T-cell (primary cell): ENCODE data around the gene TTPAL. TPM values are rescaled to one million over a fixed set of nuclear protein-coding genes. Genes with fewer than 3 reads are reported as not detected.
A peak's percentile ranks its signal among the peaks of the same experiment; 100 is the strongest.

Experiments
- ATAC-seq, 4 experiments: fragments of 200-7000 bp in 3 of 4; fragments of 150-1000 bp in 1 of 4; cut with Tn5 transposase; replicated peaks in 1 of 4; 1 replicate in 3 of 4; 2 replicates in 1 of 4; pipeline ENCODE4 v1.10.0; 2021; ENCODE audit warnings: moderate library complexity in 3 of 4, mild to moderate bottlenecking in 2 of 4, moderate number of reproducible peaks in 1 of 4
- CTCF ChIA-PET, 2 donors: fragments of 300-600 bp; sonication (Branson Sonifier 250); formaldehyde crosslinking; loops; one replicate each; lab custom pipeline; 2022; ENCODE audit warnings: antibody characterized with exemption in 2 of 2; lab: Charles Lee
- POLR2A ChIA-PET, 2 donors: fragments of 300-600 bp; sonication (Branson Sonifier 250); formaldehyde crosslinking; loops; one replicate each; lab custom pipeline; 2022; ENCODE audit warnings: antibody characterized with exemption in 2 of 2; lab: Charles Lee
- DNase-seq, 35 experiments: peaks; one replicate each; pipeline versions ENCODE4 v3.0.0 to v3.0.0-alpha.2; 2013 to 2023
- H3K27ac ChIP-seq: one replicate; pipeline ENCODE4 v1.5.1; 2013; ENCODE audit warnings: low read length
- H3K27me3 ChIP-seq, 2 experiments: replicated peaks in 1 of 2; 1 replicate in 1 of 2; 2 replicates in 1 of 2; pipeline versions ENCODE4 v1.6.1 to v1.7.0; 2013; ENCODE audit warnings: low read length in 1 of 2, mixed read lengths in 1 of 2; ENCODE audit not compliant: control insufficient read depth in 2 of 2, insufficient read depth in 2 of 2; ENCODE audit errors: extremely low read depth in 1 of 2
- H3K36me3 ChIP-seq, 2 donors: 1 replicate in 1 of 2; 2 replicates in 1 of 2; pipeline versions ENCODE4 v1.6.1 to v1.7.0; 2013; ENCODE audit warnings: low read length in 1 of 2; ENCODE audit not compliant: control insufficient read depth in 2 of 2, insufficient read depth in 1 of 2; ENCODE audit errors: extremely low read depth in 1 of 2
- H3K4me1 ChIP-seq, 2 experiments: 1 replicate in 1 of 2; 2 replicates in 1 of 2; pipeline versions ENCODE4 v1.6.1 to v1.7.0; 2013; ENCODE audit warnings: low read length in 2 of 2, mixed read lengths in 1 of 2; ENCODE audit not compliant: insufficient read depth in 2 of 2, control insufficient read depth in 1 of 2; ENCODE audit errors: extremely low read depth in 1 of 2
- H3K4me3 ChIP-seq, 2 donors: 1 replicate in 1 of 2; 2 replicates in 1 of 2; pipeline versions ENCODE4 v1.5.1 to v1.7.0; 2013; ENCODE audit warnings: mild to moderate bottlenecking in 2 of 2, low read length in 1 of 2, moderate library complexity in 1 of 2; ENCODE audit not compliant: control insufficient read depth in 1 of 2; ENCODE audit errors: extremely low read depth in 1 of 2
- H3K9me3 ChIP-seq: 2 replicates; pipeline ENCODE4 v1.7.0; 2013
- H3K27ac Mint-ChIP-seq, 2 donors: one replicate each; pipeline ENCODE4 v1.8.0; 2020 to 2021; ENCODE audit warnings: mild to moderate bottlenecking in 2 of 2, mixed read lengths in 2 of 2
- H3K27me3 Mint-ChIP-seq, 2 donors: one replicate each; pipeline ENCODE4 v1.8.0; 2021 to 2022; ENCODE audit warnings: mixed read lengths in 2 of 2
- H3K36me3 Mint-ChIP-seq: one replicate; pipeline ENCODE4 v1.8.0; 2021; ENCODE audit warnings: mixed read lengths
- H3K4me1 Mint-ChIP-seq, 3 donors: one replicate each; pipeline ENCODE4 v1.8.0; 2020 to 2022; ENCODE audit warnings: mixed read lengths in 3 of 3, mild to moderate bottlenecking in 1 of 3
- H3K4me3 Mint-ChIP-seq, 3 donors: one replicate each; pipeline ENCODE4 v1.8.0; 2020 to 2022; ENCODE audit warnings: mild to moderate bottlenecking in 3 of 3, mixed read lengths in 3 of 3, moderate library complexity in 3 of 3
- H3K9me3 Mint-ChIP-seq, 3 donors: one replicate each; pipeline ENCODE4 v1.8.0; 2020 to 2022; ENCODE audit warnings: mixed read lengths in 3 of 3
- whole genome bisulfite sequencing: methylation state at CpG from one replicate; pipeline ENCODE4 v1.1.5; 2013; ENCODE audit warnings: missing lambda C conversion rate; ENCODE audit not compliant: insufficient coverage; 5-methylcytosine and 5-hydroxymethylcytosine counted together
- total RNA-seq, 35 experiments: library from RNA in 6 of 35; stranded (reverse) in 6 of 35; fragments of 120-200 nt in 1 of 35; gene quantifications; one replicate each; pipeline versions ENCODE4 v1.2.1 to v1.2.4 and lab custom pipeline; 2013 to 2026

The TTPAL gene
- total RNA-seq, 5 donors from 2014 or later (not counting 1 experiment from before 2014, with no cell fraction given) = 14.6 to 19.2 (median 16.8) TPM

DNA sequence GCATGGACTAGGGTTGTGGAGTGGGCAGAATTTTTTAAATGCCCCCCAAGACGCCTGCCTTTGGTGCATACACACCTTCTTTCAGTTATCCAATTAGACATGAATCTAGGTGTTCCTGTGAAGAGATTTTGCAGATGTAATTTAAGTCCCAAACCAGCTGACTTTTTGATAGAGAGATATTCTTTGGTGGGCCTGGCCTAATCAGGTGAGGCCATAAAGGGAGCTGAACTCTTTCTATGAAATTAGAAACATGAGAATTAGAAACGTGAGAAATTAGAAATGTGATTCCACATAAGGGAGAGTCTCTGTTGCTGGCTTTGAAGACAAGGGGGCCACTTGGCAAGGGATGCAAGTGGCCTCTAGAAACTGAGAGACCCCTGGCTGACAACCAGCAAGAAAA, 36.4 kb upstream of the TTPAL start:
- no peaks in the 10 kb centered on the region for H3K36me3 Mint-ChIP-seq
- POLR2A ChIA-PET = no interaction called here
- H3K4me3 Mint-ChIP-seq = no peak overlapping the region
- no peaks in the 10 kb centered on the region for H3K9me3 Mint-ChIP-seq
- no peaks in the 10 kb centered on the region for H3K4me1 Mint-ChIP-seq
- no peak overlapping the region for H3K27ac Mint-ChIP-seq
- CTCF ChIA-PET = no interaction called here
- DNase-seq (no peak), ATAC-seq (no peak)
- H3K9me3 ChIP-seq = no peaks in the 10 kb centered on the region
- no peaks in the 10 kb centered on the region for H3K36me3 ChIP-seq
- 50% methylated on average over 1 of the region's 2 CpGs for WGBS
- H3K27ac ChIP-seq = no peak overlapping the region
- H3K4me3 ChIP-seq = no peak overlapping the region
- peaks cover 0 to 6% of the 10 kb centered on the region in 2 experiments for H3K27me3 ChIP-seq
- H3K4me1 ChIP-seq = no peaks in the 10 kb centered on the region
- peaks cover 3 to 4% of the 10 kb centered on the region in 2 donors for H3K27me3 Mint-ChIP-seq

DNA sequence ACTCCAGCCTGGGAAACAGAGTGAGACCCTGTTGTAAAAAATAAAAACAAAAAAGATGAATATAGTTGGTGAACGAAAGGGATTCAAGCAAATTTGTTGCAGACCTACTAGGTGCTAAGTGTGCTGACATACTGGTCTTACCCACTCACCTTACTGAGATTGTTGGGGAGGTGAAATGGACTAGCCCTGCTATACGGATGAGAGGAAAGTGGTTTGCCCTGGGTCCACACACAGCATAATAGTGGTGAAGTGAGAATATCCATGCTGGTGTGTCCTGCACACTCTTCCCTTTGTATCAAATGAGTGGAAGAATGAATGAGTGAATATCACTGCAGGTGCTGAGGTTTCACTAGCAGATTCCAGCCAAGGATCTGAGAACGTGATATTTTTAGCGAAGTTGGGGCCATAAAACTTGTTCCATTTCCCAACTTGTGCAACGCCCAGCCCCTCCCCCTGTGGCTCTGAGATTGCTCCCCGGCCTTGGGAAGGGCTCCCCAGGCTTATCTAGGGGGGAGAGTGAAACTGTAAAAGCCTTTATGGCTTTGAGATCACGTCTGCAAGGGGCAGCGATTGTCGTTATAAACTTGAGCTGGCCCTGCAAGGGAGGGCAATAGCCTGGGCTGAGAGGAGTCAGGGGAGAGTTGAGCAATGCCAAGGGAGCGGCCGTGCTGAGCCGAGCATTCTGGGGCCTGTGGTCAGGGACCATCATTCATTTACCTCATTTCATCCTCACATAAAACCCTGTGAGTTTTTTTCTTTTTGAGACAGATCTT, 33.2 kb upstream of the TTPAL start:
- POLR2A ChIA-PET = interaction anchor here in 1 of 2 donors (0.7 kb wide), 1 partner anchor 146 kb away, joined by 3 read pairs; no protein-coding TSS in a partner anchor
- no peak overlapping the region for H3K27ac Mint-ChIP-seq
- H3K36me3 ChIP-seq = no peaks in the 10 kb centered on the region
- peaks cover 0 to 11% of the 10 kb centered on the region in 2 experiments for H3K27me3 ChIP-seq
- DNase-seq (no peak), ATAC-seq (no peak)
- no peaks in the 10 kb centered on the region for H3K4me1 ChIP-seq
- no peak overlapping the region for H3K4me3 ChIP-seq
- no peaks in the 10 kb centered on the region for H3K9me3 ChIP-seq
- 40% methylated on average over 1 of the region's 12 CpGs for WGBS
- peaks cover 4 to 5% of the 10 kb centered on the region in 2 donors for H3K27me3 Mint-ChIP-seq
- no peaks in the 10 kb centered on the region for H3K4me1 Mint-ChIP-seq
- H3K36me3 Mint-ChIP-seq = no peaks in the 10 kb centered on the region
- CTCF ChIA-PET = no interaction called here
- H3K9me3 Mint-ChIP-seq = no peaks in the 10 kb centered on the region
- H3K4me3 Mint-ChIP-seq = no peak overlapping the region
- no peak overlapping the region for H3K27ac ChIP-seq

DNA sequence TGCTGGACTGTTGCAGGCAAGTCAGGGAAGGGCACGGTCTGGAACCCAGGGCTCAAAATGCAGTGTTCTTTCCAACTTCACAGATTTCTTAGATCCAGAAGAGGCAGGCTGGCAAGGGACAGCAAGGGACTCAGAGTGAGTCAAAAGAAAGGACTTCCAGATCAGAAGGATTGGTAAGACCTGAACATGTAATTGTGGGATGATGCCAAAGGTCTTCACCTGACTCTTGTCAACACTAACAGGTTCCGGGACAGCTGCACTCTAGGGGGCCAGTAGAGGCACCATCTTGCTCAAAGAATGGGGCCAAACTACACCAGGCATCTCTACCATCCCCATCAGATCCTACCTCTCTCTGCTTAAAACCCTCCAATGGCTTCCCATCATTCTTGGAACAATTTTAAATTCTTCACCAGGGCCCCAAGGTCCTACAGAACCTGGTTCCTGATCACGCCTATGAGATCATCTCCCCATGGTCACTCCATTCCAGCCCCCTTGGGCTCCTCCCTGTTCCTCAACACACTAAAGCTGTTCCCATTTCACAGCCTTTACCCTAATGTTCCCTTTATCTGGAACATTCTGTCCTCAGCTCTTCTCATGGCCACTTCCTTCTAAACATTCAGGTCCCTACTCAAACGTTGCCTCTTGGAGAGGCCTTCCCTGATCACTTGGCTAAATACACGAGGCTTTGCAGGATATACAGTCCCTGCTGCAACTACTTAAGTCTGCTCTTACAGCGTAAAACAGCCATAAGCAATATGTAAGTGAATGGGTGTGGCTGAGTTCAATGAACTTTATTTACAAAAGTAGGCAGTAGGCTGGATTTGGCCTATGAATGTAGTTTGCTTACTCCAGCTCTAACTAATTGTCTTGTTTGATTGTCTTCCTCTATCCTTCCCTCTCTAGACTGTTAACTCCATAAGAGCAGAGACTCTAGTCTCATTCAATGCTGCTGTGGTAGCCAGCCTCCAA, 29.6 kb upstream of the TTPAL start:
- no peak overlapping the region for H3K27ac Mint-ChIP-seq

DNA sequence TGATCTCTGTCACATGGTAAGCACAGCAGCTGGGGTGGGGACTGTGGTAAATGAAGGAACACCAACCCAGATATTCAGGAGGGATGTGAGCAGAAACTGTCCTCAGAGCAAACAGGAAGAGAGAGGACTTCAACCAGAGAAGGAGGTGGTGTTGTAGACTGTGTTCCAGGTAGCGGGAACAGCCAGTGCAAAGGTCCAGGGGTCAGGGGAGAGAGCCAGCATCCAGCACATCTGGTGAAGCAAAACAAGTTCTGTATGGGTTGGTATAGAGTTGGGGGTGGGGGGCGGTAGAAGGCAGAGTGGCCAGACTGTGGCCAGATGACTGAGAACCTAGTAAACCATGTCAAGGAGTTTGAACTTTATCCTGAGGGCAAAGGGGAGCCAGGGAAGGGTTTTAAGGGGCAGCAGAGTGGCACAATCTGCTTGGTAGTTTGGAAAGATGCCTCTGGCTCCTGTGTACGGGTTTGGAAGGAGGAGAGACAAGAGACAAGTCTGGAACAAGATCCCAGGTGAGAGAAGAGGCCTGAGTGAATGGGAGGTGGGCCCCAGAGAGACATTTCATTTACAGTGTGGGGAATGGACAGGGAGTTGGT, 27.8 kb upstream of the TTPAL start:
- Histone ChIP-seq H3K4me1 (no peaks in the 10 kb centered on the region), H3K27me3 (peaks cover 0 to 16% of the 10 kb centered on the region in 2 experiments), H3K27ac (no peak overlapping the region), H3K36me3 (no peaks in the 10 kb centered on the region), H3K4me3 (no peak overlapping the region), H3K9me3 (no peaks in the 10 kb centered on the region)
- CTCF ChIA-PET = no interaction called here
- peaks cover 3 to 15% of the 10 kb centered on the region in 2 donors for H3K27me3 Mint-ChIP-seq
- H3K4me3 Mint-ChIP-seq = no peak overlapping the region
- DNase-seq (no peak), ATAC-seq (no peak)
- H3K27ac Mint-ChIP-seq = no peak overlapping the region
- POLR2A ChIA-PET = no interaction called here
- H3K9me3 Mint-ChIP-seq = no peaks in the 10 kb centered on the region
- H3K36me3 Mint-ChIP-seq = no peaks in the 10 kb centered on the region
- H3K4me1 Mint-ChIP-seq = no peaks in the 10 kb centered on the region
- 74% methylated on average over 3 of the region's 3 CpGs for WGBS

More for the DNA sequence above, 29.6 kb upstream of the TTPAL start:
- H3K4me3 Mint-ChIP-seq = no peak overlapping the region
- H3K36me3 Mint-ChIP-seq = no peaks in the 10 kb centered on the region
- no peaks in the 10 kb centered on the region for H3K4me1 Mint-ChIP-seq
- peaks cover 3 to 13% of the 10 kb centered on the region in 2 donors for H3K27me3 Mint-ChIP-seq
- no peaks in the 10 kb centered on the region for H3K36me3 ChIP-seq
- peaks cover 0 to 12% of the 10 kb centered on the region in 2 experiments for H3K27me3 ChIP-seq
- no peaks in the 10 kb centered on the region for H3K9me3 ChIP-seq
- H3K9me3 Mint-ChIP-seq = no peaks in the 10 kb centered on the region
- no peak overlapping the region for H3K4me3 ChIP-seq
- H3K4me1 ChIP-seq = no peaks in the 10 kb centered on the region
- 93% methylated on average over 1 of the region's 6 CpGs for WGBS
- CTCF ChIA-PET = no interaction called here
- H3K27ac ChIP-seq = no peak overlapping the region
- ATAC-seq (no peak), DNase-seq (no peak)
- POLR2A ChIA-PET = no interaction called here

DNA sequence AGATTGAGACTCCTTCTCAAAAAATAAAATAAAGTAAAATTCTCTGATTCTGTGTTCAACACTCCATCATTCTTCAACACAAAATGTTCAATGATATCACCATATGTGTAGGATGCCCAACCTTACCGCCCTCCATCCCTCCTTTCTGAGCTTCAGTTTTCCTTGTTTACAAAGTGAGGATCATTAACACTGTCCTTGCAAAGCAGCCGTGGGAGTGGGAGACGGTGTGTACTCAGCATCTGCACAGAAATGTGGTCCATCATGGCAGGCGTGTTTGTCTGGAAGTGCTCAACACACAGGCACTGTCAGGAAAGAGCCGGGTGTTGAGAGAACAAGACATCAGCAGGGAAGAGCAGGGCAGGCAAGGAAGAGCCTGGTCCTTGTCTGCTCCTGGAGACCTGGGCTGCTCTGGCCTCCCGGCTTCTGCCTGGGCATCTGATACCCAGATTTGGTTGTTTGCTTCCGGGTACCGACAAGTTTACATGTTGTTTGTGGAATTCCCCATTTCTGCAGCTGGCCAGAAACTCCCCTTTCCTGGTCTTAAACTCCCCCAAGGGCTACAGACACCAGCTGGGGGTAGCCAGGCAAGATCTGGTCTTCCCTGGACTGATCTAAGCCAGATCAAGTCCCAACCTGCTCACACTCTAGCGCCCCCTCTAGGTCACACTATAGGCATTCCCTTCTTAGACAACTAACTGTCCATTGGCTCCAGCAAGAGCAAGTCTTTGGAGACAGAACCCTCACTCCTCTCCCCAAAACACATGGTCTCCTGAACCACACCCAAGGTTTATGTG, 26.7 kb upstream of the TTPAL start:
- Histone ChIP-seq H3K36me3 (no peaks in the 10 kb centered on the region), H3K4me1 (no peaks in the 10 kb centered on the region), H3K27ac (no peak overlapping the region), H3K9me3 (no peaks in the 10 kb centered on the region), H3K4me3 (no peak overlapping the region), H3K27me3 (peaks cover 0 to 22% of the 10 kb centered on the region in 2 experiments)
- H3K36me3 Mint-ChIP-seq = no peaks in the 10 kb centered on the region
- H3K27me3 Mint-ChIP-seq = peaks cover 3 to 15% of the 10 kb centered on the region in 2 donors
- ATAC-seq = no peak
- peak in 2 of 35 experiments; percentile 19 to 24 for DNase-seq
- ChIA-PET CTCF (no interaction called here), POLR2A (no interaction called here)
- H3K27ac Mint-ChIP-seq = no peak overlapping the region
- no peaks in the 10 kb centered on the region for H3K9me3 Mint-ChIP-seq
- 74% methylated on average over 6 of the region's 9 CpGs for WGBS
- no peaks in the 10 kb centered on the region for H3K4me1 Mint-ChIP-seq
- no peak overlapping the region for H3K4me3 Mint-ChIP-seq
